ENCODE measurements around the gene PRRC1.

DNA sequence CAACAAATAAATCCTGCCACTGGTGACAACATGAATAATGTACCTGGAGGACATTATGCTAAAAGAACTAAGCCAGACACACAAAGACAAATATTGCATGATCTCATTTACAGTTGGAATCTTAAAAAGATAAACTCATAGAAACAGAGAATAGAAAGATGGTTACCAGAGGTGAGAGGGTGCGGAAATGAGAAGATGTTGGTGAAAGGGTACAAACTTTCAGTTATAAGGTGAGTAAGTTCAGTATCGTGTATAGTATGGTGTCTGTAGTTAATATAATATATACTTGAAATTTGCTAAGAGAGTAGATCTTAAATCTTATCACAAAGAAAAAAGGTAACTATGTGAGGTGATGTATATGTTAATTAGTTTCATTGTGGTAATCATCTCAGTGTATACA lies 63.3 kb downstream of the PRRC1 start:
- TF ChIP-seq, protein P1, sequence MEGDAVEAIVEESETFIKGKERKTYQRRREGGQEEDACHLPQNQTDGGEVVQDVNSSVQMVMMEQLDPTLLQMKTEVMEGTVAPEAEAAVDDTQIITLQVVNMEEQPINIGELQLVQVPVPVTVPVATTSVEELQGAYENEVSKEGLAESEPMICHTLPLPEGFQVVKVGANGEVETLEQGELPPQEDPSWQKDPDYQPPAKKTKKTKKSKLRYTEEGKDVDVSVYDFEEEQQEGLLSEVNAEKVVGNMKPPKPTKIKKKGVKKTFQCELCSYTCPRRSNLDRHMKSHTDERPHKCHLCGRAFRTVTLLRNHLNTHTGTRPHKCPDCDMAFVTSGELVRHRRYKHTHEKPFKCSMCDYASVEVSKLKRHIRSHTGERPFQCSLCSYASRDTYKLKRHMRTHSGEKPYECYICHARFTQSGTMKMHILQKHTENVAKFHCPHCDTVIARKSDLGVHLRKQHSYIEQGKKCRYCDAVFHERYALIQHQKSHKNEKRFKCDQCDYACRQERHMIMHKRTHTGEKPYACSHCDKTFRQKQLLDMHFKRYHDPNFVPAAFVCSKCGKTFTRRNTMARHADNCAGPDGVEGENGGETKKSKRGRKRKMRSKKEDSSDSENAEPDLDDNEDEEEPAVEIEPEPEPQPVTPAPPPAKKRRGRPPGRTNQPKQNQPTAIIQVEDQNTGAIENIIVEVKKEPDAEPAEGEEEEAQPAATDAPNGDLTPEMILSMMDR (IDR thresholded peaks at IDR 0.05) = no peak
- TF ChIP-seq POLR2A (IDR thresholded peaks at IDR 0.05) = no peak
